Measurements from ENCODE around the gene ERGIC1. TPM values are rescaled to one million over a fixed set of nuclear protein-coding genes. Genes with fewer than 3 reads are reported as not detected.
A peak's percentile ranks its signal among the peaks of the same experiment; 100 is the strongest.

The ERGIC1 gene
- total RNA-seq, 1 donor from 2014 or later, result 184 TPM

GRCh38 chr5:172959824-172960799 lies 126.1 kb downstream of the ERGIC1 start:
- Histone ChIP-seq H3K27ac (peak overlapping the region; percentile 87 to 95), H3K9me3 (no peaks in the 10 kb centered on the region), H3K27me3 (no peaks in the 10 kb centered on the region), H3K36me3 (peaks cover 4 to 9% of the 10 kb centered on the region in 2 donors), H3K4me3 (peak overlapping the region; percentile 67 to 69), H3K4me1 (peaks cover 6 to 33% of the 10 kb centered on the region in 2 donors)
- DNase-seq (ENCODE audit: low spot score in 2 of 2), result no peak
- intact Hi-C loops (cut with DNase I), result loop anchor here (1.0 to 10.0 kb wide), 3 partner anchors 23 to 505 kb away; partner anchors contain the start of genes ATP6V0E1 and SH3PXD2B
- TF ChIP-seq CTCF (IDR thresholded peaks at IDR 0.05), result no peak

DNA sequence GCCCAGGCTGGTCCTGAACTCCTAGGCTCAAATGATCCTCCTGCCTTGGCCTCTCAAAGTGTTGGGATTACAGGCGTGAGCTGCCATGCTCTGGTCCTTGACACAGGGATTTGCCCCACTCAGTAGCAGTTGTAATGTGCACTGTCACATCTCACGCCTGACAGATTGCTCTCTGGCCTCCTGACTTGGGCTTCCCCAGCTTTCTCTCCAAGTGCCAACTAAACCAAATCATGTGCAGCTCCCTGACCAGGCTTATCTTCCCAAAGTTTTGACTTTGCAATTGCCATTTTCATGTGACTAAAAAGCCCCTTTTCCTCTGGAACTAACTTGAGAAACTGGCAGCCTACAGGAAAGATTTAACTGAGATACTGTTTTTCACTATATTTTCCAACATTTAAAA lies 135.9 kb downstream of the ERGIC1 start:
- Histone ChIP-seq H3K27me3 (no peaks in the 10 kb centered on the region), H3K4me1 (no peaks in the 10 kb centered on the region), H3K4me3 (no peak overlapping the region), H3K27ac (no peak overlapping the region), H3K36me3 (peaks cover 7 to 8% of the 10 kb centered on the region in 2 donors), H3K9me3 (no peaks in the 10 kb centered on the region)
- no peak for TF ChIP-seq CTCF (IDR thresholded peaks at IDR 0.05)
- DNase-seq (ENCODE audit: low spot score in 2 of 2), result no peak
- intact Hi-C loops (cut with DNase I), result no loop called here

GRCh38 chr5:172971482-172971881 lies 137.4 kb downstream of the ERGIC1 start:
- no peak overlapping the region for H3K4me3 ChIP-seq
- H3K9me3 ChIP-seq, result no peaks in the 10 kb centered on the region
- peaks cover 4% of the 10 kb centered on the region in 2 donors for H3K36me3 ChIP-seq
- H3K4me1 ChIP-seq, result no peaks in the 10 kb centered on the region
- no peaks in the 10 kb centered on the region for H3K27me3 ChIP-seq
- no peak overlapping the region for H3K27ac ChIP-seq
- DNase-seq (ENCODE audit: low spot score in 2 of 2), result no peak
- intact Hi-C loops (cut with DNase I), result no loop called here
- TF ChIP-seq CTCF (IDR thresholded peaks at IDR 0.05), result no peak

DNA sequence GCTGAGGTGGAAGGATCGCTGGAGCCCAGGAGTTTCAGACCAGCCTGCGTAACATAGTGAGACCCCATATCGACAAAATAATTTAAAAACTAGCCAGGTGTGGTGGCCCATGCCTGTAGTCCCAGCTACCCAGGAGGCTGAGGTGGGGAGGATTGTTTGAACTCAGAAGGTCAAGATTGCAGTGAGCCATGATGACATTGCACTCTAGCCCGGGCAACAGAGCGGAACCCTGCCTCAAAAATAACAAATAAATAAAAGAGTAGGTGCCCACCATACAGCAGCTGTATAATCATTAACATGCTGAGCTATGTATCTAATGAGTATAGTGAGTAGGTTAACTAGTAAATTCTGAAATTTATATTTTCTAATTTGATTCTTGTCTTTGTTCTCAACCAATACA lies 138.5 kb downstream of the ERGIC1 start:
- Histone ChIP-seq H3K9me3 (no peaks in the 10 kb centered on the region), H3K4me3 (no peak overlapping the region), H3K36me3 (peaks cover 4% of the 10 kb centered on the region in 2 donors), H3K4me1 (no peaks in the 10 kb centered on the region), H3K27ac (no peak overlapping the region), H3K27me3 (no peaks in the 10 kb centered on the region)
- TF ChIP-seq CTCF (IDR thresholded peaks at IDR 0.05), result no peak
- DNase-seq (ENCODE audit: low spot score in 2 of 2), result peak in 1 of 2 donors; percentile 18
- intact Hi-C loops (cut with DNase I), result no loop called here

GRCh38 chr5:172973127-172973916 lies 139.3 kb downstream of the ERGIC1 start:
- Histone ChIP-seq H3K9me3 (no peaks in the 10 kb centered on the region), H3K27ac (no peak overlapping the region), H3K36me3 (peaks cover 2 to 4% of the 10 kb centered on the region in 2 donors), H3K4me3 (no peak overlapping the region), H3K4me1 (no peaks in the 10 kb centered on the region), H3K27me3 (no peaks in the 10 kb centered on the region)
- no peak for DNase-seq (ENCODE audit: low spot score in 2 of 2)
- no peak for TF ChIP-seq CTCF (IDR thresholded peaks at IDR 0.05)
- intact Hi-C loops (cut with DNase I), result no loop called here
